ENCODE measurements around the gene SQSTM1. TPM values are rescaled to one million over a fixed set of nuclear protein-coding genes. Genes with fewer than 3 reads are reported as not detected.

The SQSTM1 gene
- total RNA-seq, 2 experiments from 2014 or later = 58.5 to 81.1 TPM

DNA sequence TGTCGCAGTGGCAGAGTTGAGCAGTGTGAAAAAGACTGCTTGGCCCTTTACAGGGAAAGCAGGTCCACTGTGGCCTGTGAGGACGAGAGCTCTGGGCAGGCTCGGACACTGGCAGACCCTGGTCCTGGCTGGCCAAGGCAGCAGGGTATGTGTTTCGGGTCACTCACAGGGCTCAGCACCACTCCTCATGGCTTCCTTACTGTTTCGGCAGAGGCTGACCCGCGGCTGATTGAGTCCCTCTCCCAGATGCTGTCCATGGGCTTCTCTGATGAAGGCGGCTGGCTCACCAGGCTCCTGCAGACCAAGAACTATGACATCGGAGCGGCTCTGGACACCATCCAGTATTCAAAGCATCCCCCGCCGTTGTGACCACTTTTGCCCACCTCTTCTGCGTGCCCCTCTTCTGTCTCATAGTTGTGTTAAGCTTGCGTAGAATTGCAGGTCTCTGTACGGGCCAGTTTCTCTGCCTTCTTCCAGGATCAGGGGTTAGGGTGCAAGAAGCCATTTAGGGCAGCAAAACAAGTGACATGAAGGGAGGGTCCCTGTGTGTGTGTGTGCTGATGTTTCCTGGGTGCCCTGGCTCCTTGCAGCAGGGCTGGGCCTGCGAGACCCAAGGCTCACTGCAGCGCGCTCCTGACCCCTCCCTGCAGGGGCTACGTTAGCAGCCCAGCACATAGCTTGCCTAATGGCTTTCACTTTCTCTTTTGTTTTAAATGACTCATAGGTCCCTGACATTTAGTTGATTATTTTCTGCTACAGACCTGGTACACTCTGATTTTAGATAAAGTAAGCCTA lies 15.7 kb downstream of the SQSTM1 start:
- Histone ChIP-seq H4K20me1 (ENCODE audit: insufficient read depth, low read length) (no peaks in the 10 kb centered on the region), H3K27ac (ENCODE audit: low read depth, low read length, poor library complexity, severe bottlenecking) (no peak overlapping the region), H3K79me2 (ENCODE audit: insufficient read depth, low read depth, low read length) (no peaks in the 10 kb centered on the region), H2AFZ (ENCODE audit: low read length) (no peak overlapping the region), H3K9me2 (ENCODE audit: insufficient read depth, low read length) (no peaks in the 10 kb centered on the region), H3K36me3 (ENCODE audit: insufficient read depth, low read length) (peaks cover 82% of the 10 kb centered on the region), H3K4me2 (ENCODE audit: low read length) (no peak overlapping the region), H3K9me3 (ENCODE audit: low read length) (no peaks in the 10 kb centered on the region), H3K4me3 (ENCODE audit: low read depth, low read length, poor library complexity, severe bottlenecking) (no peak overlapping the region), H3K4me1 (ENCODE audit: insufficient read depth, low read length, poor library complexity, severe bottlenecking) (no peaks in the 10 kb centered on the region)
- intact Hi-C loops (cut with micrococcal nuclease; ENCODE audit: unreplicated experiment) = no loop called here
- POLR2A ChIA-PET = no interaction called here
- TF ChIP-seq CTCF (conservative IDR thresholded peaks at IDR 0.05; ENCODE audit: low read length) = no peak
- no peak for TF ChIP-seq EZH2phosphoT487 (IDR thresholded peaks at IDR 0.05; ENCODE audit: borderline replicate concordance, low read depth, low read length)
- DNase-seq (ENCODE audit: low spot score) = no peak
- CTCF ChIA-PET (ENCODE audit: unreplicated experiment) = no interaction called here
- no TSS peak for BruUV-seq (replicated peaks)

DNA sequence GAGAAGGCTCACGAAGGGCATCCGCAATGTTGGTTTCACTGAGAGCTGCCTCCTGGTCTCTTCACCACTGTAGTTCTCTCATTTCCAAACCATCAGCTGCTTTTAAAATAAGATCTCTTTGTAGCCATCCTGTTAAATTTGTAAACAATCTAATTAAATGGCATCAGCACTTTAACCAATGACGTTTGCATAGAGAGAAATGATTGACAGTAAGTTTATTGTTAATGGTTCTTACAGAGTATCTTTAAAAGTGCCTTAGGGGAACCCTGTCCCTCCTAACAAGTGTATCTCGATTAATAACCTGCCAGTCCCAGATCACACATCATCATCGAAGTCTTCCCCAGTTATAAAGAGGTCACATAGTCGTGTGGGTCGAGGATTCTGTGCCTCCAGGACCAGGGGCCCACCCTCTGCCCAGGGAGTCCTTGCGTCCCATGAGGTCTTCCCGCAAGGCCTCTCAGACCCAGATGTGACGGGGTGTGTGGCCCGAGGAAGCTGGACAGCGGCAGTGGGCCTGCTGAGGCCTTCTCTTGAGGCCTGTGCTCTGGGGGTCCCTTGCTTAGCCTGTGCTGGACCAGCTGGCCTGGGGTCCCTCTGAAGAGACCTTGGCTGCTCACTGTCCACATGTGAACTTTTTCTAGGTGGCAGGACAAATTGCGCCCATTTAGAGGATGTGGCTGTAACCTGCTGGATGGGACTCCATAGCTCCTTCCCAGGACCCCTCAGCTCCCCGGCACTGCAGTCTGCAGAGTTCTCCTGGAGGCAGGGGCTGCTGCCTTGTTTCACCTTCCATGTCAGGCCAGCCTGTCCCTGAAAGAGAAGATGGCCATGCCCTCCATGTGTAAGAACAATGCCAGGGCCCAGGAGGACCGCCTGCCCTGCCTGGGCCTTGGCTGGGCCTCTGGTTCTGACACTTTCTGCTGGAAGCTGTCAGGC lies 16.6 kb downstream of the SQSTM1 start:
- no peak for DNase-seq (ENCODE audit: low spot score)
- H2AFZ ChIP-seq (ENCODE audit: low read length) = no peak overlapping the region
- H4K20me1 ChIP-seq (ENCODE audit: insufficient read depth, low read length) = no peaks in the 10 kb centered on the region
- TF ChIP-seq CTCF (conservative IDR thresholded peaks at IDR 0.05; ENCODE audit: low read length) (no peak), EZH2phosphoT487 (IDR thresholded peaks at IDR 0.05; ENCODE audit: borderline replicate concordance, low read depth, low read length) (no peak)
- H3K9me2 ChIP-seq (ENCODE audit: insufficient read depth, low read length) = no peaks in the 10 kb centered on the region
- BruUV-seq (replicated peaks) = TSS peak; percentile 34
- no peaks in the 10 kb centered on the region for H3K9me3 ChIP-seq (ENCODE audit: low read length)
- ChIA-PET CTCF (ENCODE audit: unreplicated experiment) (no interaction called here), POLR2A (interaction anchor here (0.5 kb wide), 1 partner anchor 26 kb away, joined by 3 read pairs; no protein-coding TSS in a partner anchor)
- H3K27ac ChIP-seq (ENCODE audit: low read depth, low read length, poor library complexity, severe bottlenecking) = no peak overlapping the region
- intact Hi-C loops (cut with micrococcal nuclease; ENCODE audit: unreplicated experiment) = no loop called here
- no peaks in the 10 kb centered on the region for H3K79me2 ChIP-seq (ENCODE audit: insufficient read depth, low read depth, low read length)
- H3K4me1 ChIP-seq (ENCODE audit: insufficient read depth, low read length, poor library complexity, severe bottlenecking) = no peaks in the 10 kb centered on the region
- no peak overlapping the region for H3K4me3 ChIP-seq (ENCODE audit: low read depth, low read length, poor library complexity, severe bottlenecking)
- H3K36me3 ChIP-seq (ENCODE audit: insufficient read depth, low read length) = peaks cover 82% of the 10 kb centered on the region
- H3K4me2 ChIP-seq (ENCODE audit: low read length) = no peak overlapping the region

All from OCI-LY7 (cell line).